Naive B cell (primary cell): ENCODE results near the gene MTTP. TPM values are rescaled to one million over a fixed set of nuclear protein-coding genes. Genes with fewer than 3 reads are reported as not detected.

Experiments used
- ATAC-seq, 2 donors: fragments of 150-1000 bp; cut with Tn5 transposase; 2 replicates each; pipeline ENCODE4 v1.10.0; 2021; ENCODE audit warnings: low read depth in 2 of 2, mild to moderate bottlenecking in 2 of 2, moderate library complexity in 2 of 2
- DNase-seq: peaks from one replicate; pipeline ENCODE4 v3.0.0; 2022
- H3K27ac Mint-ChIP-seq, 6 donors: one replicate each; pipeline ENCODE4 v1.8.0; 2020 to 2022; ENCODE audit warnings: mild to moderate bottlenecking in 6 of 6, mixed read lengths in 6 of 6, moderate library complexity in 5 of 6, inconsistent platforms in 2 of 6
- H3K27me3 Mint-ChIP-seq, 3 donors: one replicate each; pipeline ENCODE4 v1.8.0; 2021 to 2022; ENCODE audit warnings: mixed read lengths in 3 of 3, mild to moderate bottlenecking in 1 of 3
- H3K36me3 Mint-ChIP-seq, 2 donors: one replicate each; pipeline ENCODE4 v1.8.0; 2020 to 2022; ENCODE audit warnings: mixed read lengths in 2 of 2, inconsistent platforms in 1 of 2, mild to moderate bottlenecking in 1 of 2
- H3K4me1 Mint-ChIP-seq, 3 donors: one replicate each; pipeline ENCODE4 v1.8.0; 2020 to 2022; ENCODE audit warnings: mixed read lengths in 3 of 3, inconsistent platforms in 1 of 3, mild to moderate bottlenecking in 1 of 3, moderate library complexity in 1 of 3
- H3K4me3 Mint-ChIP-seq, 8 donors: one replicate each; pipeline ENCODE4 v1.8.0; 2020 to 2022; ENCODE audit warnings: mild to moderate bottlenecking in 8 of 8, mixed read lengths in 8 of 8, moderate library complexity in 8 of 8, inconsistent platforms in 2 of 8
- H3K9me3 Mint-ChIP-seq, 7 donors: one replicate each; pipeline ENCODE4 v1.8.0; 2020 to 2022; ENCODE audit warnings: mixed read lengths in 7 of 7, mild to moderate bottlenecking in 5 of 7, inconsistent platforms in 2 of 7, moderate library complexity in 1 of 7
- polyA plus RNA-seq, 6 donors: library from polyadenylated mRNA; unstranded; fragments of 300-500 nt; fragmentation: Illumina TruSeq; gene quantifications; one replicate each; pipeline ENCODE4 v1.2.3, GENCODE V29; 2021; ENCODE audit warnings: low read depth in 6 of 6

MTTP gene
- polyA plus RNA-seq, 6 donors from 2014 or later, result not detected

DNA sequence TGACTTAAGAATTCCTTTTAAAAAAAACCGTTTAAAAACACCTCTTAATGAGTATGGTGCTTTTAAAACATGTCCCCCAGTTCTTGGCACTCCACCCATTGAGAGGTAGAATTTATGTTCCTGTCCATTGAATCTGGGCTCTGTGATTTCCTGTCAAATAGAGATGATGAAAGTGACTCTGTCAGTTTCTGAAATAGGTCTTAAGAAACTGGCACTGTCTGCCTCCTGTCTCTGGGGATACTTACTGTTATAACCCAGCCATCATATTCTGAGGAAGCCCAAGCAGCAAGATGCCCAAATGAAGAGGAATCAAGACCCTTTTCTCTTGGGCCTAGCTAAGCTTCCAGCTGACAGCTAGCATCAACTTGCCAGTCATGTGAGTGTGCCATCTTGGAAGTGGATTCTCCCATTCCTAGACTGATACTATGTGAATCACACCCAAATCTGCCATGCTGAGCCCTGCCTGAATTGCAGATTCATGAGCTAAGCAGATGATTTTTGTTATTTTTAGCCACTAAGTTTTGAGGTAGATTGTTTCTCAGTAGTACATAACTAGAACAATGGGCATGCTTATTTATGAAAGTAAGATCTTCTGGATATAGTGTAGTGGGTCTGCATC, 60.2 kb downstream of the MTTP start:
- H3K4me3 Mint-ChIP-seq, result no peak overlapping the region
- no peaks in the 10 kb centered on the region for H3K9me3 Mint-ChIP-seq
- DNase-seq, result no peak
- ATAC-seq, result no peak
- peak overlapping the region in 1 of 6 donors; percentile 18 for H3K27ac Mint-ChIP-seq
- H3K27me3 Mint-ChIP-seq, result peaks cover 7 to 22% (median 20%) of the 10 kb centered on the region in 3 donors
- H3K36me3 Mint-ChIP-seq, result no peaks in the 10 kb centered on the region
- H3K4me1 Mint-ChIP-seq, result no peaks in the 10 kb centered on the region

DNA sequence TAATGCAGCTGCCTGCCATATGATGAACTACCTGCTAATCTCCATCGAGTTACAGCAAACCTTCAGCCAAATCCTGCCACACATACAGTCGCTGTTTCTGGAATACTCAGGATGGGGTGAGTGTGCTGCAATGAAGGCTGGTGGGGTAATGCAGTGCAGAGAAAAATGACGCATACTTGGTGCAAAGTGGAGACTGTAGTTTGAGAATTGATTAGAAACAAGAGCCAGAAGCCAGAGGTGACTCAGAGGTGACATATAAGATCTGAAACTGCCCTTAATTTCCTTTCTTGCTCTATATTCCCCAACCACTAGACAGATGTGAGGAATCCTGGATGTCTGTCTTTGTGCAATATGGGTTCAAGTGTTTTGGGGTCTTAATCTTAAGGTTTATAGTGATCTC, 61.0 kb downstream of the MTTP start:
- Mint-ChIP-seq H3K4me1 (no peaks in the 10 kb centered on the region), H3K9me3 (no peaks in the 10 kb centered on the region), H3K27me3 (peaks cover 10 to 24% (median 24%) of the 10 kb centered on the region in 3 donors), H3K27ac (no peak overlapping the region), H3K36me3 (no peaks in the 10 kb centered on the region), H3K4me3 (no peak overlapping the region)
- no peak for ATAC-seq
- DNase-seq, result no peak

DNA sequence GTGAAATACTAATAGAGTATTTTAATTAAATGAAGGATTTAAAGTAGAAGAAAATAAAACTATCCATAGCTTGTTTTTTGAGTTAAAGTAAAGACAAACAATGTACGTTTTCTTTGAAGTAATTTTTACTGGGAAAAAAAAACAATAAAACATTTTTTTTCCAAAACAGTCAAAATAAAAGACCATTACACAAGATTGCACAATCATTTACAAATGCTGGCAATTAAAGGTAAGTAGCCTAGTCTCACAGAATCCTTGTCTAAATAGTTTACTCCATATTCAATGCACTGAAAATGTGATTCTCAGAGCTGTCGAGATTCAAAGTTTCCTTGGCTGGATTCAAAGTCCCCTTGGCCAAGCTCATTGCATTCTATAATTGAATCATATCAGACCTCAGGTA, 61.8 kb downstream of the MTTP start:
- no peak overlapping the region for H3K4me3 Mint-ChIP-seq
- no peaks in the 10 kb centered on the region for H3K36me3 Mint-ChIP-seq
- H3K27me3 Mint-ChIP-seq, result peaks cover 9 to 26% (median 22%) of the 10 kb centered on the region in 3 donors
- no peak for ATAC-seq
- H3K27ac Mint-ChIP-seq, result no peak overlapping the region
- H3K4me1 Mint-ChIP-seq, result no peaks in the 10 kb centered on the region
- DNase-seq, result no peak
- no peaks in the 10 kb centered on the region for H3K9me3 Mint-ChIP-seq

DNA sequence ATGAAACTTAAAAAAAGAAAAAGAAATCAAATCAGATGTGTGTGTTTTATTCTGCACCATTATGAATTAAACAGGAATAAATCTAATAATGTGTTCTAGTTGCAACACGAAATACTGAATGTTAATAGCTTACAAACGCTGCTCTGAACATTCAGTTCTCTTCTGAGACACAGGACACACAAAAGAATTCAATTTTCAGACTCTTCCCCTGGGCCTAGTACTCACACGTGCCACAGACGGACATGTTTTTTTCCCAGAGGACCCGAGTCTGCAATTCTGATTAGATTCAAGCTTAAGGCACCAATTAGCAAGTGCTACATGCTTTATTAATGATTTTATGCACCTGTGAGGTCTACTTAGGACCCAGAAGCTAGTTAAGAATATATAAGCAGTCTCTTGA, 62.5 kb downstream of the MTTP start:
- Mint-ChIP-seq H3K9me3 (no peaks in the 10 kb centered on the region), H3K4me1 (no peaks in the 10 kb centered on the region), H3K27me3 (peaks cover 8 to 22% (median 17%) of the 10 kb centered on the region in 3 donors), H3K27ac (no peak overlapping the region), H3K36me3 (no peaks in the 10 kb centered on the region), H3K4me3 (no peak overlapping the region)
- DNase-seq (no peak), ATAC-seq (no peak)

DNA sequence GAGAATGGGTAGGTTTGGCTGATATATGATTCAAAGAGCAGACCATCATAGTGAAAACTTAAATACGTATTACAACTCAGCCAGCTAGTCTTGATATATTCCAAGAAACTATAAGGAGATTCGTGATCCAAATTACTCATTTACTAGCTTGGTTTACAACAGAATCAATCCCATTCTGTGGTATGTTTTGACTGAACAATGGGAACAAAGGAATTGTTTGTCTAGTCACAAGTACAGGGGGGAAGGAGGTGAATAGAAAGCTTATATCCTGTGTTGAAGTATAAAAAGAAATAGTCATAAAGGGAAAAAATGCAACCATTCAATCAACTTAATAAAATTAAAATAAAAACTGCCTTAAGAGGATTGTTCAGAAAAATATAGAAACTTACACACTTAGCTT, 66.1 kb downstream of the MTTP start:
- ATAC-seq (no peak), DNase-seq (no peak)
- Mint-ChIP-seq H3K4me3 (no peak overlapping the region), H3K27ac (no peak overlapping the region), H3K36me3 (no peaks in the 10 kb centered on the region), H3K4me1 (no peaks in the 10 kb centered on the region), H3K9me3 (no peaks in the 10 kb centered on the region), H3K27me3 (peaks cover 9 to 37% (median 24%) of the 10 kb centered on the region in 3 donors)

DNA sequence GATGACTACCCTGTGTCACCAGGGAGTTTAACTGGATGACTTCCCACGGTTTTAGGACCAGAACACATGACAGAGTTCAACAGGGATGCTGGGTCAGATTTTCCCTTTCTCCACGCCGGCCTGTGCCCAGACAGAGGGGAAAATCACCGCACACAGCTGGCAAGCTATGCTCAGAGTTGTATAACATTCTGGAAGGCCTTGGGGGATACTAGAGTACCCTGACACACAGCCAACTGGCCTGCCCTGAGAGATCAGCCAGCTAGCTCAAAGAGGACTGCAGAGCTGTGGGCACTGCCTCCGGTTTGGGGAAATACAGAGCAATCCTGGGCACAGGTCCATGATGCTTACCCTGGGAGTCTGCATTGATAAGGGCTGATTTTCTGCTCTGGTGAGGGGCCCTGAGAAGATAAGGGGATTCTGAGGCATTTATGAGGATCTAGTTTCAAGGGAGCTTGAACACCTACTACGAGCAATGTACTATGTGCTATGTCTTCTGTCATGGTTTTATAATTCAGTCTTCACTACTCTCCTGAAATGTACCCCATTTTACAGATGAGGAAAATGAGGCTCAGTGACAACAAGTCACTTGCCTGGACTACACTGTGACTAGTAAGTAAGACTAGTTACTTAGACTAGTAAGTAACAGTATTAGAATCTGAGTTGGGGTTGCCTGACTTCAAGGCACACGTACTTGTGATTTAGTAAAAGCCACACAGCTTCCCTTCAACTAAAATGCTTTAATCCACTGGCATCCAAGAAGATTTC, 68.3 kb downstream of the MTTP start:
- peaks cover 9 to 37% (median 24%) of the 10 kb centered on the region in 3 donors for H3K27me3 Mint-ChIP-seq
- DNase-seq (no peak), ATAC-seq (no peak)
- no peaks in the 10 kb centered on the region for H3K9me3 Mint-ChIP-seq
- H3K4me1 Mint-ChIP-seq, result no peaks in the 10 kb centered on the region
- H3K36me3 Mint-ChIP-seq, result no peaks in the 10 kb centered on the region
- no peak overlapping the region for H3K27ac Mint-ChIP-seq
- H3K4me3 Mint-ChIP-seq, result no peak overlapping the region

DNA sequence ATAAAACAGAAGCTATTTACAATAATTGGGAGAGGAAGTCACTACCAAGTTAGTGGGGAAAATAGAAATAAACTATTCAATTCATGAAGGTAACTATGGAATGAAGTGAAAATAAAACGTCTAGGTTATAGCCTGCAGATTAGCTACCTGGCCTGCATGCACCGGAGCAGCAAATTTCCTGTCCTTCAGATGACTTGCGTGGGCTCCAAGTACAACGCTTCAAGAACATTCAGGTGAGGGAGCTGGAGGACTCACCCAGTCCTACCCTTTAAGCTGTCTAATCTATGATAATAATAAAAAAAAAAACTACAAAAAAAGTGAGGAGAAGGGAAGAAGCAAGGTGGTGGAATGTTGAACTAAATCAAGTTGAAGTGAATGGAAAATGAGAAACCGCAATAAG, 69.8 kb downstream of the MTTP start:
- Mint-ChIP-seq H3K36me3 (no peaks in the 10 kb centered on the region), H3K4me3 (no peak overlapping the region), H3K4me1 (no peaks in the 10 kb centered on the region), H3K27ac (peak overlapping the region in 1 of 6 donors; percentile 23), H3K9me3 (no peaks in the 10 kb centered on the region), H3K27me3 (peaks cover 13 to 37% (median 24%) of the 10 kb centered on the region in 3 donors)
- ATAC-seq (no peak), DNase-seq (no peak)

DNA sequence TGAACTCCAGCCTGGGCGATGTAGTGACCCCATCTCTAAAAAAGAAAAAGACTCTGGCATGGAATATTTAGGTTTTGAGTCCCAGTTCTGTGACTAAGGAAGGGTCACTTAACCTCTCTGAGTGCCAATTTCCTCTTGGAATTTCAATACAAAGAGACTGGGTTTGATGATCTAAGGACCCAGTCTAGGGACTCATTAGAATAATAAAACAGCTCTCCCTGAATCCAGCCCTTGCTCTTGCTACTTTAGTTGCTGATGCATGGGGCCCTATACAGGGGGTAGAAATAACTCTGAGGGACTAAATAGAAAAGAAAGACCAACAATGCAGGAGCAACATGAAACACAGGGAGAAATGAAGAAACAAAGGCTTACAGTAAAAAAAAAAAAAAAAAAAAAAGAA, 70.4 kb downstream of the MTTP start:
- Mint-ChIP-seq H3K36me3 (no peaks in the 10 kb centered on the region), H3K4me3 (no peak overlapping the region), H3K27me3 (peaks cover 13 to 37% (median 24%) of the 10 kb centered on the region in 3 donors), H3K4me1 (no peaks in the 10 kb centered on the region), H3K27ac (no peak overlapping the region), H3K9me3 (no peaks in the 10 kb centered on the region)
- ATAC-seq, result no peak
- DNase-seq, result no peak

DNA sequence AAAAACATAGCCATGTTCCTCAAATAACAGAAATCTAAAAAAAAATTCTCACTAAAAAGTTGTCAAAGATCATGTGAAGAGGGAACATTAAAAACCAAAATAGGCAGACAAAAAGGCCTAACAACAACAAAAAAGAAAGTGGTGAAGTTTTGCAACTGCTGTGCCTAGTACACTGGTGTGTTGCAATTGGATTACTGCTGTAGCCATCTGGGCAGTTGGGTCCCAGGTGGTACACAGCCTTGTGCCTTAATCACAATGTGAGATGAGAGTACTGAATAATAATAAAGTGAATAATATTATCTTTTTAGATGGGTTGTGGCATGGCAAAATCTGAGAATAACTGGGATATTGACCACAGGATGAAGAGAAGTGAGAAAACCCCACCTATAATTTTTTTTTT, 71.0 kb downstream of the MTTP start:
- Mint-ChIP-seq H3K4me3 (no peak overlapping the region), H3K27ac (no peak overlapping the region), H3K4me1 (no peaks in the 10 kb centered on the region), H3K36me3 (no peaks in the 10 kb centered on the region), H3K9me3 (no peaks in the 10 kb centered on the region), H3K27me3 (peaks cover 11 to 33% (median 21%) of the 10 kb centered on the region in 3 donors)
- ATAC-seq (no peak), DNase-seq (no peak)

DNA sequence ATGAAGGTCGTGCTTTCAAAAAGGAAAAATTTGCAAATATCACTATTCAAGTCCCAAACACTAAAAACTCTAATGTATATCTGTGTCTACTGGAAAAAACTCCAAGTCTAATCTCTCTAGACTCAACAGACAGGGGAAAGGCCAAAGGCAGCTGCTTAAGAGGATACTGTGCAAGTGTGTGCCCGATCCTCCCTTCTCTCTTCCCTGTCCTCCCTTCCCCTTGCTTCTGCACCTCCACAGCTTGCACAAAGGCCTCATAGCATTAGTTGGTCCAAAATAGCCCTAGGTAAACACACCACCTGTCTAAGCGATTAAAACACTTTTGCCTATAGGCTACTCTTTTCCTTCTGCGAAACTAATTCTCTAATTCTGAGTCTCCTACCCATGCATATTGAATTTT, 72.4 kb downstream of the MTTP start:
- H3K27ac Mint-ChIP-seq, result no peak overlapping the region
- no peak overlapping the region for H3K4me3 Mint-ChIP-seq
- H3K4me1 Mint-ChIP-seq, result no peaks in the 10 kb centered on the region

DNA sequence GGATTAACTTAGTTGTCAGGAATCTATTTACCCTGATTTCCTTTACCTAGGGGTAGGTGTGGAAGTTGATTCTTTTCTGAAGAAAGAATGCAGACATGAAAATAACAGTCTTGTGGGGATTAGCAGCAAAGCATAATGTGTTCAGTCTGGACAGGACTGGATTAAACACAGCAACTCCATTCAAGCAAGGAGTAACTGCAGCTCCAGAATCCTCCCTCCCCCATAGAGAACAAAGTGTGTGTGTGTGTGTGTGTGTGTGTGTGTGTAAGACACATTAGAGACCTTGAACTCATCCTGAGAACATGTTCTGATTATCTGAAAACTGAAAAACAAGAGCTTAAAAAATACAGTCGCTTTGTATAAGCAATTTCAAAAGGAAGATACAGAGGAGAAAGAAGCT, 73.7 kb downstream of the MTTP start:
- Mint-ChIP-seq H3K27me3 (peaks cover 7 to 17% (median 10%) of the 10 kb centered on the region in 3 donors), H3K4me3 (no peak overlapping the region), H3K36me3 (no peaks in the 10 kb centered on the region), H3K4me1 (no peaks in the 10 kb centered on the region), H3K27ac (no peak overlapping the region), H3K9me3 (peaks cover 0 to 1% (median 0%) of the 10 kb centered on the region in 7 donors)
- DNase-seq, result no peak
- no peak for ATAC-seq

More for the DNA sequence above, 72.4 kb downstream of the MTTP start:
- H3K36me3 Mint-ChIP-seq, result no peaks in the 10 kb centered on the region
- peaks cover 10 to 27% (median 17%) of the 10 kb centered on the region in 3 donors for H3K27me3 Mint-ChIP-seq
- DNase-seq (no peak), ATAC-seq (no peak)
- H3K9me3 Mint-ChIP-seq, result no peaks in the 10 kb centered on the region

DNA sequence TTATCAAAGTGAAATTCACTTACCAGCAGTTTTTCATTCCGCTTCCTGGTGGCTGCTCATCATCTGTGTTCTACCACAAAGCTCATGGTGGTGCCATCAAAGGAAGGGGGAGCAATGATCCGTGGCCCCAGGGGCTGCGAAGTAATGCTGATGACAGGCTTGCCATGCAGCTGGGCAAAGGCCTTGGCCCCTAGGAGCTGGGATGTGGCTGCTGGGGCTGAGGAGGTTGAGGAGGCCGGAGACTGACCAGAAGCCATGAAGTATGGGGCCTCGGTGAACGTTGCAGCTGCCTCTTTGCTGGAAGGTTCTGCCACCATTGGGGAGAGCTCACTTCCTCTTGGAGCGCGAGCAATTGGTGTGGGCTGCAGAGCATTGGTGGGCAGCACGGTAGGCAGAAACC, 74.6 kb downstream of the MTTP start:
- H3K4me3 Mint-ChIP-seq, result no peak overlapping the region
- no peak for DNase-seq
- peaks cover 0 to 1% (median 0%) of the 10 kb centered on the region in 7 donors for H3K9me3 Mint-ChIP-seq
- peaks cover under 1 to 10% (median 5%) of the 10 kb centered on the region in 3 donors for H3K27me3 Mint-ChIP-seq
- peak overlapping the region in 1 of 6 donors; percentile 82 for H3K27ac Mint-ChIP-seq
- no peaks in the 10 kb centered on the region for H3K4me1 Mint-ChIP-seq
- H3K36me3 Mint-ChIP-seq, result no peaks in the 10 kb centered on the region
- ATAC-seq, result no peak

DNA sequence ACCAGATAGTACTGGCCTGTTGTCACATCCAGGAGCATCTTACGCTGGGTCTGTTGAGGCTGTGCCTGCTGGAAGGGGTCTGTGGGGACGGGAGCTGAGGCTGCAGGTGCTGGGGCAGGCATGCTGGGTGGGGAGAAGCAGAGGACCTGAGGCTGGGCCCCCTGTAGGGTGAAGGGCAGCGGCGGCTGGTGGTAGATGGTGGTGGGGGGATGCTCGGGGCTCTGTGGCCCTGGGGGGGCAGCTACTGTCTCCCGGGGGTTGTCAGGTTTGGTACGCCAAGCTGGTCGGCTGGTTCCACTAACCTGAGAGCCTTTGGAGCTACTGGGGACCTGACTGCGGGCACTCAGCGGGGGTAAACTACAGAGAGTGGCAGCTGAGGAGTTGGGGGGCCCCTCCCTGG, 75.2 kb downstream of the MTTP start:
- Mint-ChIP-seq H3K9me3 (peaks cover 0 to 1% (median 0%) of the 10 kb centered on the region in 7 donors), H3K27me3 (peaks cover 0 to 5% (median 4%) of the 10 kb centered on the region in 3 donors), H3K4me1 (no peaks in the 10 kb centered on the region), H3K4me3 (peak overlapping the region in 1 of 8 donors; percentile 42), H3K27ac (no peak overlapping the region), H3K36me3 (no peaks in the 10 kb centered on the region)
- DNase-seq (no peak), ATAC-seq (no peak)
